ENCODE measurements around the gene ABCD1. TPM values are rescaled to one million over a fixed set of nuclear protein-coding genes. Genes with fewer than 3 reads are reported as not detected.

ABCD1 gene
- polyA plus RNA-seq, result 0.07 and 2.8 TPM in 2 replicates

GRCh38 chrX:153724252-153725038, at the start of gene ABCD1, which contains the start of gene BCAP31:
Gene ABCD1, plus strand, starts transcription at chrX:153724856. Its CDS starts 411 bp downstream, at chrX:153725267.
Gene BCAP31, minus strand, starts transcription at chrX:153724387. Its CDS starts 1,143 bp downstream, at chrX:153723244.

GRCh38 chrX:153687121-153688039, 37.3 kb upstream of the ABCD1 start, which contains the start of gene SLC6A8:
Gene SLC6A8, plus strand, starts transcription at chrX:153687926. Its CDS starts 649 bp downstream, at chrX:153688575.

DNA sequence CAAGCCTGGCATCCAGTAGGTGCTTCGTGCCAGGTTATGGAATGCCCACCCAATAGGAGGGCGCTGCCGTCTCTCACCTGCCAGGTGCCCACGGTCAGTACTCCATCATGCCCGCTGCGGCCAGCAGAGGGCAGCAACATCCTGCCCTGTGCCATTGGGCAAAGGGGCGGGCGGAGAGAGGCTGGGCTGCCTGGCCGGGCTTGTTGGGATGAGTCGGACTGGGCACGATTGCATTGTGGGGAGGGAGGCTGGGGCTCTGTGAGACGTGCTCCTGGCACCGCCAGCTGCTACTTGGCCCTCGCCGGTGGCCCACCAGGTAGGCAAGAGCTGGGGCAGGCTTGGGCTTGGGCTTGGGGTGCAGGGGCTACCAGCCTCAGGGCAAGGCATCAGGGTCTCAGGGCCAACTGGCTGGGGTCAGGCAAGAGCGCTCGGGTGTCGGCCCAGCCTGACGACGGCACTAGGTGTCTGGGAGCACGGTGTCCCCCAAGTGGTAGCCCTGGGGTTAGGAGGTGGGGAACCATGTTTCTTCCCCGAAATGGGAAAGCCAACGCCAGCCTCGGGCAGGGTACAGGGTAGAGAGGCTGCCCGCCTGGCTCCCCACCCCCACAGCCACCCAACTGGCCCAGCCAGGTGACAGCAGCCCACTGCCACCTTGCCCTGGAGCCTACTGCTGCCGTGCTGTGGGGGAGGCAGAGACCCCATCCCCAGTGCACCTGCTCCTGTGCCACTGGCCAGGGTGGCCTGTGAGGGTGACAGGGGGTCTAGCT, 39.5 kb downstream of the ABCD1 start, which contains the start of gene PLXNB3:
Gene PLXNB3, plus strand, starts transcription at position 261 of the 767 bp plus-strand sequence. CDS start 1,287 bp downstream, outside the sequence.

DNA sequence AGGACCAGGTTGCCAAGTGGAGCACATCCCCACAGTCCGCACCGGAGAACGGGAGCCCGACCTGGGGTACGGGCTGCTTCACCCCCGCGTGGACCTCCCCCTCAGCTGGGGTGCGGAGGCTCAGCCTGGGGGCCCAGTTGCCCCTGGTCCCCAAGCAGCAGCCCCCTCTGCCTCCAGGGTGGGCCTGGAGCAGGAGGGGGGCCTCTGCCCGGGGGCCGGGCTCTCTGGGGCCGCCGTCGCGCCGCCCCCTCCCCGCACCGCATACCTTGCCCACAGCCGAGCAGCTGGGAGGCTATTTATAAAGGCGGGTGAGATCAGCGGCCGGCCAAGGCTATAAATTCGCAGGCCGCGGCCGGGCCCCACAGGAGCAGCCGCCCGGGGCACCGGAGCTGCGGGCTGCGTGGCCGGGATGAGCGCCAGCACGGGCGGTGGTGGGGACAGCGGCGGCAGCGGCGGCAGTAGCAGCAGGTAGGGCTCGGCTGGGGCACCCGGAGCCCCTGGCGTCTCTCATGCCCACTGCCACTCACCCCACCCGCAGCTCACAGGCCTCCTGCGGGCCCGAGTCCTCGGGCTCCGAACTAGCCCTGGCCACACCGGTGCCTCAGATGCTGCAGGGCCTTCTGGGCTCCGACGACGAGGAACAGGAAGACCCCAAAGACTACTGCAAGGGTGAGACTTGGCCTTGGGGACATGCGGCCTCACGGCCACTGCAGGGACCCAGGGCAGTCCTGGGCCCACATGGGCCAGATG, 56.2 kb downstream of the ABCD1 start, which contains the start of gene SRPK3:
Gene SRPK3, plus strand, starts transcription at position 364 of the 750 bp plus-strand sequence. Its CDS starts 46 bp downstream, at position 410.

Other genes with a start within 250 kb of the ABCD1 start
- 0.10 TPM in 1 of 2 replicates, not detected in the other for gene BGN, start 229.9 kb upstream of the ABCD1 start, polyA plus RNA-seq
- gene ATP2B3, start 207.2 kb upstream of the ABCD1 start, polyA plus RNA-seq, result 12.9 and 14.6 TPM in 2 replicates
- 2.8 and 7.1 TPM in 2 replicates for gene CCNQ, start 125.7 kb upstream of the ABCD1 start, polyA plus RNA-seq
- gene DUSP9, start 77.7 kb upstream of the ABCD1 start, polyA plus RNA-seq, result not detected in 2 replicates
- gene PNCK, start 51.0 kb upstream of the ABCD1 start, polyA plus RNA-seq, result 1.4 TPM in 1 of 2 replicates, not detected in the other
- 0.39 and 0.70 TPM in 2 replicates for gene SLC6A8, start 36.9 kb upstream of the ABCD1 start, polyA plus RNA-seq
- gene BCAP31, start 469 bp upstream of the ABCD1 start, polyA plus RNA-seq, result 151 and 213 TPM in 2 replicates
- gene PLXNB3, start 39.4 kb downstream of the ABCD1 start, polyA plus RNA-seq, result not detected in 2 replicates
- 2.0 TPM in 1 of 2 replicates, not detected in the other for gene SRPK3, start 56.2 kb downstream of the ABCD1 start, polyA plus RNA-seq
- 85.8 and 95.3 TPM in 2 replicates for gene IDH3G, start 69.5 kb downstream of the ABCD1 start, polyA plus RNA-seq
- gene SSR4, start 69.8 kb downstream of the ABCD1 start, polyA plus RNA-seq, result 580 and 718 TPM in 2 replicates
- gene PDZD4, start 105.7 kb downstream of the ABCD1 start, polyA plus RNA-seq, result 0.43 and 2.1 TPM in 2 replicates
- 6.9 and 7.2 TPM in 2 replicates for gene L1CAM, start 161.3 kb downstream of the ABCD1 start, polyA plus RNA-seq
- gene AVPR2, start 179.8 kb downstream of the ABCD1 start, polyA plus RNA-seq, result not detected in 2 replicates
- gene ARHGAP4, start 201.4 kb downstream of the ABCD1 start, polyA plus RNA-seq, result not detected in 2 replicates
- gene NAA10, start 210.2 kb downstream of the ABCD1 start, polyA plus RNA-seq, result 53.4 and 55.0 TPM in 2 replicates
- gene RENBP, start 219.8 kb downstream of the ABCD1 start, polyA plus RNA-seq, result not detected in 2 replicates
- gene HCFC1, start 247.0 kb downstream of the ABCD1 start, polyA plus RNA-seq, result 4.1 and 5.5 TPM in 2 replicates
- gene TMEM187, start 247.9 kb downstream of the ABCD1 start, polyA plus RNA-seq, result 1.6 and 5.4 TPM in 2 replicates

All from Purkinje cell (primary cell).